Nephron progenitor cell (in vitro differentiated cells): Measurements from ENCODE around the gene RASAL2.

ENCODE experiments used
- DNase-seq: peaks from one replicate; pipeline ENCODE4 v3.0.0; 2021
- H3K27ac Mint-ChIP-seq: 2 replicates; pipeline ENCODE4 v1.8.0; 2021; ENCODE audit warnings: mild to moderate bottlenecking, moderate library complexity, mixed read lengths
- H3K27me3 Mint-ChIP-seq: 2 replicates; pipeline ENCODE4 v1.8.0; 2021; ENCODE audit warnings: mild to moderate bottlenecking, low read depth, mixed read lengths; ENCODE audit not compliant: poor library complexity
- H3K36me3 Mint-ChIP-seq: 2 replicates; pipeline ENCODE4 v1.8.0; 2021; ENCODE audit warnings: low read depth, mixed read lengths
- H3K4me1 Mint-ChIP-seq: 2 replicates; pipeline ENCODE4 v1.8.0; 2021; ENCODE audit warnings: mixed read lengths
- H3K4me3 Mint-ChIP-seq: 2 replicates; pipeline ENCODE4 v1.8.0; 2021; ENCODE audit warnings: mild to moderate bottlenecking, moderate library complexity, mixed read lengths
- H3K9me3 Mint-ChIP-seq: 2 replicates; pipeline ENCODE4 v1.8.0; 2021; ENCODE audit warnings: mild to moderate bottlenecking, moderate library complexity, mixed read lengths
- CTCF ChIP-seq: fragments of 200-600 bp; sonication (generic); IDR thresholded peaks from 2 replicates; pipeline ENCODE4 v1.5.0; 2021; ENCODE audit warnings: antibody characterized with exemption

RASAL2 gene

GRCh38 chr1:178495741-178496409 lies 402.0 kb downstream of the RASAL2 start:
- peaks cover 14% of the 10 kb centered on the region for H3K4me1 Mint-ChIP-seq
- no peaks in the 10 kb centered on the region for H3K9me3 Mint-ChIP-seq
- no peaks in the 10 kb centered on the region for H3K36me3 Mint-ChIP-seq
- H3K27me3 Mint-ChIP-seq = peaks cover 3% of the 10 kb centered on the region
- DNase-seq = no peak
- no peak for TF ChIP-seq CTCF
- H3K4me3 Mint-ChIP-seq = no peak overlapping the region
- no peak overlapping the region for H3K27ac Mint-ChIP-seq

GRCh38 chr1:178496410-178497135 lies 402.7 kb downstream of the RASAL2 start, which contains the start of gene CLEC20A:
CLEC20A (minus strand) TSS chr1:178496964; CDS start chr1:178496939, 25 bp downstream.
- H3K27ac Mint-ChIP-seq = no peak within 1 kb of the TSS
- no peak for TF ChIP-seq CTCF
- DNase-seq = no peak

GRCh38 chr1:178497903-178498478 lies 404.1 kb downstream of the RASAL2 start:
- Mint-ChIP-seq H3K27ac (no peak overlapping the region), H3K4me3 (no peak overlapping the region), H3K27me3 (peaks cover 3% of the 10 kb centered on the region), H3K4me1 (peaks cover 14% of the 10 kb centered on the region), H3K36me3 (no peaks in the 10 kb centered on the region), H3K9me3 (no peaks in the 10 kb centered on the region)
- TF ChIP-seq CTCF = no peak
- DNase-seq = no peak

More at GRCh38 chr1:178496410-178497135, 402.7 kb downstream of the RASAL2 start, which contains the start of gene CLEC20A:
- no peak within 1 kb of the TSS for H3K4me3 Mint-ChIP-seq
- H3K4me1 Mint-ChIP-seq = peaks cover 14% of the 10 kb centered on the region
- H3K27me3 Mint-ChIP-seq = peaks cover 3% of the 10 kb centered on the region
- H3K36me3 Mint-ChIP-seq = no peaks in the 10 kb centered on the region
- H3K9me3 Mint-ChIP-seq = no peaks in the 10 kb centered on the region

GRCh38 chr1:178498896-178499675 lies 405.2 kb downstream of the RASAL2 start:
- Mint-ChIP-seq H3K27ac (no peak overlapping the region), H3K4me1 (peaks cover 14% of the 10 kb centered on the region), H3K9me3 (no peaks in the 10 kb centered on the region), H3K4me3 (no peak overlapping the region), H3K27me3 (peaks cover 4% of the 10 kb centered on the region), H3K36me3 (no peaks in the 10 kb centered on the region)
- no peak for DNase-seq
- no peak for TF ChIP-seq CTCF

- peaks cover 14% of the 10 kb centered on the region for H3K4me1 Mint-ChIP-seq
- H3K27me3 Mint-ChIP-seq = peaks cover 4% of the 10 kb centered on the region
- no peaks in the 10 kb centered on the region for H3K9me3 Mint-ChIP-seq
- no peak overlapping the region for H3K4me3 Mint-ChIP-seq
- H3K27ac Mint-ChIP-seq = no peak overlapping the region
- no peaks in the 10 kb centered on the region for H3K36me3 Mint-ChIP-seq
- peak; percentile 25 for DNase-seq
- TF ChIP-seq CTCF = peak; percentile 39
Measured at GRCh38 chr1:178500091-178500770, 406.3 kb downstream of the RASAL2 start.
